AML-193 (cell line): Measurements from ENCODE around the gene PRKD2.

Experiments
- DNase-seq, 2 experiments: peaks; one replicate each; lab custom pipeline; 2025; lab: John Stamatoyannopoulos, UW

The PRKD2 gene

DNA sequence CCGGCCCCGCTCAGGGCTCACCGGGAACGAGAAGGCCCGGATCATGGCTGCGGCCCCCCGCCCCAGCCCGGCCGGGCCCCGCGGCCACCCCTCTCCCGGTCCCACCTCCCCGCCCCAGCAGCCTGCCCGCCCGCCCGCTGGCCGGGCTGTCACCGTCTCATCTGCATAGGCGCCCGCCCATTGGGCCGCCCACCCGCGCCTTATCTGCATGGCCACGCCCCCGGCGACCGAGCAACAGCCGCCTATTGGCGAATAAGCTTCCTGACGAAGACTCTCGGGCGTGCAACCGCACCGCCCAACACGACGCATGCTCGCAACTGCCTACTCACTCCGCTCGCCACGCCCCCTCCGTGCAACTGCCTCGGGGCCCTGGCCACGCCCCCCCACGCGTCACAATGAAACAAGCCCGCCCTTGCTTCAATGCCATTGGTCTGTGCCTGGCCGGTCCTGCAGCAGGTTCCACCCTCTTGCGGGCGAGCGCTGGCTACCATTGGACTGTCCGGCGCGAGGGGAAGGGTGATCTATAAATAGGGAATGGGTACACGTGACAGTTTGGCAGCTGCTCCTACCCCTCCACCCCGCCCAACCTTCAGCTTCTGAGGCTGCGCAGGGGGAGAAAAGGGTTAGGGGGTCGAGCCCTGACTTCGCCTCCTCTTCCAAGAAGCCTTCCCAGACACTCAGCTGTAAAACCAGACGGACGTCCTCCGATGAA is 55.7 kb downstream of the PRKD2 start, which contains the start of gene DACT3:
Gene DACT3, minus strand, starts transcription at position 163 of the 712 bp plus-strand sequence. Its CDS starts 118 bp downstream, at position 45.
- DNase-seq, result peak; percentile 99

DNA sequence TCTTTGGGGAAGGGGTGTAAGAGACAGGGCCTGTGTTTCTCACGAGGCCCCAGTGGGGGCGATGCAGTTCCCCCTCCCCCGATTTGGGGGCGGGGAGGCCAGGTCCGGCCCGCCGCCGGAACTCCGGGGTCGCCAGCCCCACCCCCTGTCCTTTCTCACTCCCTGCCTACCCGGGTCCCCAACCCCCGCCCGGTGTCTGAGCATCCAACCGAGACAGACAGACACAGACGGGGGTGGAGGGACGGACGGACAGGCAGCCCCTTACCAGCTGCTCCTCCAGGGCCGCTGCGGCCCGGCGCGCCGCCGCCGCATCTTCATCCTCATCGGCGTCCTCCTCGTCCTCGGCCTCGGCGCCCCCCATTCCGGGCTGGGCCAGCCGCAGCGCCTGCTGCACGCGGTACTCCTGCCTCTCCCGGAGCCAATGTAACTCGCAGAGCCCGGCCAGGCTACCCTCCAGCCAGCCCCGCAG is 56.3 kb downstream of the PRKD2 start:
- no peak for DNase-seq

DNA sequence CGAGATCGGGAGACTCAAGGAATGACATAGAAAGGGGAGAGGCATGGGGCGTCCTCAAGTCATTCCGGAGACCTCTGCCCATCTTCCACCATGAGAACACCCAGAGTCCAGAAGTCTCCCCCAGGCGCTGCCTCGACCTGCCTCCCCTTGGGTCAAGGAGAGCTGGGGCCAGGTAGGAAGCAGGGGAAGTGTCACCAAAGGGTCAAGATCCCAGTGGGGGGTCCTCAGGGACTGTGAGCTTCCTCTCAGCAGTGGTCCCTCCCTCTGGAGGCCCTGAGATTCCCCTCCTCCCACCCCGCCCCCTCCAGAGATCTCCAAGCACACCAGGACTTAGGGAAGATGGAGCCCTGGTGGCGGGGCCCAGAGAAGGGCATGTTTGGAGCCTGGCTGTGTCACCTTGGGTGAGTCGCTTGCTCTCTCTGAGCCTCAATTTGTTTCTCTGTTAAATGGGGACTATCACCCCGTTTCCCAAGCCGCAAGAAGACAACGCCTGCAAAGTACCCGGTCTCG is 56.9 kb downstream of the PRKD2 start:
- no peak for DNase-seq

DNA sequence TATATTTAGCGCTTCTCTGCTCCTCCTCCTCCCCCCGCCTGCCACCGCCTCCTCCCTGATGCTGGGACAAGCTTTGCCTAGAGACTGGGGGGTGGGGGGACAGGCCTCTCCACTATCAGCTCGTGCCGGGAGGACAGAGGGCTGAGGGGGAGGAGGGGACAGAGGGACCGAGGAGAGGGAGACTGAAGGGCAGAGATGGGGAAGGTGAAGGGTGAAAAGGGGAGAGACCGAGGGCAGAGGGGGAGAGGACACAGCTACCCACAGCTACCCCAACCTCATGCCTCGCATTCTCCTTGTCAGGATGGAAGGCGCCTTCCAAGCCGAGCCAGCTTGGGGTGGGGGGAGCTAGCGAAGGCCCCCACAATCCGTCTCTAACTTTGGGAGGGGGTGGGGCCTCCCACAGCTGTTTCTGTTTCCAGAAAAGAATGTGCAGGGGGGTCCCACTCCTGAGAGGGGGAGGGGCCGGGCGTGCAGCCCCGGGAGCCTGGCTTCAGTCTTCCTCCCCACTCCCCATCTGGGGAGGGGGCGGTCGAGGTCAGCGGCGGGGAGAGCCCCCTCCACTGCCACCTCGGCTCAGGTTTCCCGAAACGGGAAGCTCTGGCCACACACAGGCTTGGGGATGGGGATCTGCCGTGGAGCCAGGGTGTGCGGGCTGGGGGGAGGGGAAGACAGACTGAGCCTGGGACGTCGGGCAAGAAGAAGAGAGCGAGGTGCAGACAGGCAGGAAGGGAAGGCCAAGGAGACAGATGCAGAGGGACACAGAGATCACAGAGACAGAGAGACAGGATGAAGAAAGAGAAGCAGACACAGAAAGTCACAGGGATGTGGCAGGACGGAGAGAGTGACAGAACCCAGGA is 57.5 kb downstream of the PRKD2 start:
- no peak for DNase-seq

DNA sequence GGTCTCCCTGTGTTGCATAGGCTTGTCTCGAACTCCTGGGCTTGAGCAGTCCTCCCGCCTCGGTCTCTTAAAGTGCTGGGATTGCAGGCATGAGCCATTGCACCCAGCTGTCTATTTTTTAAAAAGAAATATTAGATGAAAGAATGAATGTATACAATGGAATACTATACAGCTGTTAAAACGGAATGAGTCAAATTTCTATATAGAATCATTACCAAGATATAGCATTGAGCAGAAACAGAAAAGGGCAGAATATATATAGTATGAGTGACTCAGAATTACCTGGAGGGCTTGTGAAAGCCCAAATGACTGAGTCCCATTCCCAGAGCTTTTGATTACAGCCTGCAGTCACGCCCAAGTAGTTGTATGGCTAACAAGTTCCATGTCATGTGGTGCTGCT is 60.4 kb downstream of the PRKD2 start:
- no peak for DNase-seq

DNA sequence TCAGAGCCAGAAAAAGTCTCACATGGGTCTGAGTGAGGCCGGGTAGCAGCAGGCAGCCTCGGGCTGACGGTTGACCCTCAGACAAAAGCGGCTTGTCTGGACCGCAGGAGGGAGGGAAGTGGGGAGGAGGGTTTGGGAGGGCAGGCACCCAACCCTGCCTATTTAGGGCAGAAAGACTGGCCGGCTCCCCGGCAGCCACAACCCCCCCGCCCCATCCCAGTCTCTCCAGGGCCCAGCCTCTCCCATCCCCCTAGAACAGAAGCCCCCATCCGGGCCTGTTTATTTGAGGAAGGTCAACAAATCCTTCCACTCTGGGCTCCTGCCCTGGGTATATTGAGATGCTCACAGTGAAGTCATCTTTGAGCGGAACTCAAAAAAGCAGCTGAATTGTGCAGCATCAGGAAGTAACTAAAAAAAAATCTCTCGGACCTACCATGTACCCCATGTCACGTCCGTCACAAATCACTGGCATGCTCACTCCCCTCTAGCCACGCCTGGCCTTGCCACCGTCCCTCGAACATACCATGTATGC is 62.2 kb downstream of the PRKD2 start:
- DNase-seq, result no peak

DNA sequence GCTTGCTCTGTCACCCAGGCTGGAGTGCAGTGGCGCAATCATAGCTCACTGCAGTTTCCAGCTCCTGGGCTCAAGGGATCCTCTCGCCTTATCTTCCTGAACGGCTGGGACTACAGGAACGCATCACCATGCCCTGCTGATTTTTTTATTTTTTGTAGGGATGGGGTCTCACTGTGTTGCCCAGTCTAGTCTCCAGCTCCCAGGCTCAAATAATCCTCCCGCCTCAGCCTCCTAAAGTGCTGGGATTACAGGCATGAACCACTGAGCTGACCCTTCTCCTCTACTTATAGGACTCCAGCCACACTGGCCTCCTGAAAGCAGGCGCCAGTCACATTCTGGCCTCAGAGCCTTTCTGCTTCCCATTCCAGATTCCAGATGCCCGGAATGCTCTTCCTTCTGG is 66.5 kb downstream of the PRKD2 start:
- DNase-seq, result no peak

DNA sequence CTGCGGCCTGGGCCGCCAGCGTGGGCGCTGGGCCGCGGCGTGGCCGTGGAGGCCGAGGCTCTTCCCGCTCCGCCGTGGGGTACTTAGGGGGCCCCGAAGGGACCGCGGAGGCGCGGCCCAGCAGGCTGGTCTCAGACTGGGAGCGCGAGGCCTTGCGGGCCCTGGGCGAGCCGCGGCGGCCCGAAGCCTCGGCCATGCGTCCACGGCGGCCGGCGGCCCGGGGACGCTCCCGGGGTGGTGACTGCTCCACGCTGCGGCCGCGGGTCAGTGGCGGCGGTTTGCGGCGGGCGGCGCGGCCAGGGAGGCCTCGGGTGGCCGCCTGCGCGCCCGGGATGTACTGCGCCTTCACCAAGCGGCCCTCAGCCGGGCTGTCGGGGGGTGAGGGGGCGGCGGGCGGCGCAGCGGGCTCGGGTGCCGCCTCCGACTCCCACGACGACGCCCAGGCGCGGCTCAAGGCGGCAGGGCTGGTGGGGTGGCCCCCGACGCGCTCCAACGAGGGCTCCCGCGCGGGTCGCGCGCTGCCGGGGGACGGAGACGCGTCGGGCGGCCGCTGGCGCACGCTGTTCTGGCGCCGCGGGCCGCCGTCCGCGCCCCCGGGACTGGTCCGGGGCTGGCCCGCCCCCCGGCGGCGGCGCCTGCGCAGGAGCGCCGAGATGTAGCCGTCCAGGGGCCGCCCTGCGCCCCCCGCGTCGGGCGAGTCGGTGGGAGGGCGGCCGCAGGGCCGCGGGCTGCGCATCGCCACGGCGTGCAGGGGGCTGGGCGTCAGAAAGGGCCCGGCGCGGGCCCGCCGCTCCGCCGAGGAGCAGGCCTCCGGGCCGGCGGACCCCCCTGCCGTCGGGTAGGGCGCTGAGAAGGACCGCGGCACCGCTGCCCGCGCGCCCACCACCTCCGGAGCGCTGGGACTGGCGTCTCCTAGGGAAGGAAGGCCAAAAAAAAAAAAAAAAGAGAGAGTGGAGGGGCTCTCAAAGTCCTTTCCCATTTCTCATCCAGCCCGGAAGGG is 67.7 kb downstream of the PRKD2 start:
- no peak for DNase-seq

DNA sequence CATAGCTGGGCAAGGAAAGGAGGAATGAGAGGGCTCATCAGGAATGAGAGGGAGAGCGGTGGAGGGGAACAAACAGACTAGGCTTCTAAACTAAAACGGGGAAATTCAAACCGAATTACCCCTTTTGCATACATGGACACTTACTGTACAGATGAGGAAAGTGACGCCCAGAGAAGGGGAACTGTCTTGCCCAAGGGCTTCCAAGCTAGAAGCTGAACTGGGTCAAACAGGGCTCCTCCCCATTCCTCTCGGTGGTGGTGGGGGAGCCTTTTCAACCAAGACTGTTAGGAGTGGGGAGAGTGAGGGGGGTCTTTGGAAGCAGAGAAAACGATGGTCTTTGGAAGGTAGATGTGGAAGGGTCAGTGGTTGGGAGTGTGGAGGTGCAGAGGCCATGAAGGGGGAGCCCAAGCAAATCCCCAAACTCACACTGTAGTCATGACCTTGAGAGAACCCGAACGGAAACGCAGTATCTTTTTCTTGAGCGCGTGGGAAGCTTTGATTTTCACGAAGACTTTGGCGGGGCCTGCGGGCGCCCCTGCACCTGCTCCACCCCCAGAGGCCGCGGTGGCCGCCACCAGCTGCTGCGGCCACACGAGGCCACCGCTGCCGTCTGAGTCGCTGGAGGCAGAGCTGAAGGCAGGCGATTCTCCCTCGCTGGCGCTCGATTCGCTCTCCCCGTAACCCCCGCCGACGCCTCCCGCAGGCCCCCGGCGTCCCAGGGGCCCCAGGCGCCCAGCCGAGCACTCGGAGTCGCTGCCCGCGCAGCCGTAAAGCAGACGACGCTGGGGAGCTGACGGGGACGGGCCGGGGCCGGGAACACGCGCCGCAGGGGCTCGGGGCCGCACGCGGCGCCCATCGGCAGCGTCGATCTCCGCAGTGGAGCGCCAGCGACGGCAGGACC is 68.6 kb downstream of the PRKD2 start:
- no peak for DNase-seq

DNA sequence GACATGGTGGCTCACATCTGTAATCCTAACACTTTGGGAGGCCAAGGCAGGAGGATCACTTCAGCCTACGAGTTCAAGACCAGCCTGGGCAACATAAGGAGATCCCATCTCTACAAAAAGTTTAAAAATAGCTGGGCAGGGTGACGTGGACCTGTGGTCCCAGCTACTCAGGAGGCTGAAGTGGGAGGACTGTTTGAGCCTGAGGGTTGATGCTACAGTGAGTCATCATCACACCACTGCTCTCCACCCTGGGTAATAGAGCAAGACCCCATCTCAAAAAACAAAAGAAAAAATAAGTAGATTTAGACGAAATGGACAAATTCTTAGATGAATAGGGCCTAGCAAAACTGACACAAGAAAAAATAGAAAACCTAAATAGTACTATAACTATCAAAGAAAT is 70.5 kb downstream of the PRKD2 start:
- no peak for DNase-seq

DNA sequence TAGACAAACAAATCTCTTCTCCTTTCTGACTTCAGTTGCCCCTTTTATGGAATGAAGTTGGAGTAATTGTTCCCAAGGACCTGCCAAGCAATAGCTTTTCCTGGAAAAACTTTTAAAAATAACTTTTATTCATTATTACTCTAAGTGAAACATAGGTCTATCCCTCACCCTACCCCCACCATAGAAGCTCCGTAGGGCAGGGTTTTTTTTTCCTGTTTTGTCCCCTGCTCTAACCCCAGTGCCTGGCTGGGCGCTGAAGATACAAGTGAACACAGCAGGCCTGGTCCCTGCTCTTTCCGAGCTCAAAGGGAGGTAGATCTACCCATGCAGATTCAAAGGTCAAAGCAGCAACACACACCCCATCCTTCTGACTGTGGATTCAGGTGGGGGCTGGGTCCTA is 72.2 kb downstream of the PRKD2 start:
- no peak for DNase-seq

DNA sequence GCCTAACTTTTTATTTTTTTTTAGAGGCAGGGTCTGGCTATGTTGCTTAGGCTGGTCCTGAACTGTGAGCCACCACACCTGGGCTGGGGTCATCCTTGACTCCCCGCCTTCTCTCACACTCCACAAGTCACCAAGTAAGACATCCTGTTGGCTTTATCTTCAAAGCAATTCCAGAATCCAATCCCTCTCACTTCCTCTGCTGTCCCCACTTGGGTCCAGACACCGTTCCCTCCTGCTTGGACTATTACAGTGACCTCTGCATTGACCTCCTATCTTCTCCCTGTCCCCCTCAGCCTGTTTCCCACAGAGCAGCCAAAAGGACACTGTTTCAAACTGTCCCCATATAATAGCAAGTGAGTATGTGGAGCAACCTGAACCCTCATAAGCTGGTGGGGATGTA is 76.3 kb downstream of the PRKD2 start:
- DNase-seq, result no peak

DNA sequence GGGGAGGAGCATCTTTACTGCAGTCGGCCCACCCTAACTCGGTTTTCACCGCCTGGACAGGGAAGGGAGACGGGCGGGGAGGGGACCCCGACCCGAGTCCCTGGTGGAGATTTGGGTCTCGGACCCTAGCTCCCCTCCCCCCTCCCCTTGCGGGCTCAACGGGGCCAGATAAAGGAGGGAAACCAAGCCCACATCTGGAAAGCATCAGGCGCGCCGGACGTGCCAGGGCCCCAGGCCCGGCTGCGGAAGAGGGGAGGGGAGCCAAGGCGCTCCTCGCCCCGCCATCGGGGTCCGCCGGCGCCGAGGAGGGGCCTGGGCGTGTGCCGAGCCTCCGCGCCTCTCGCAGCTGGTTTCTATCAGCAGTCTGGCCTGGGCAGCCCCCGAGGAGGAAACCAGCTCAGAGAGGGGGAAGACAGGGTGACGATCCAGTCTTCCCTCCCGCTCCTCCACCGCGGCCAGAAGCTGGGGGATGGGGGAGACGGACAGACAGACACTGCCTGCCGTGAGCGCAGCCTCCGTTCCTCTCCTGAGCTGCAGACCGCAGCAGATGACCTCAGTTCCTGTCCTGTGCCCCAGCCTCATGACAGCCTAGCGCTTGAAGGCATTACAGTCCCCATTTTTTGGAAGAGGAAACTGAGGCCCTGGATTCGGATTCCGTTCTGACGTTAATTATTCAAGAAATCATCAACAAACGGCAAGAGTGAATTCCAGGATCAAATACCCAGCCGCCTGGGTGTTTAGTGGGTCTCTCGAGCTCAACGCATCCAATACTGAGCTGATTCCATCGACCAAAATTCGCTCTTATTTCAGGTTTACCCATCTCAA is 77.3 kb downstream of the PRKD2 start:
- DNase-seq, result peak; percentile 31 to 43

DNA sequence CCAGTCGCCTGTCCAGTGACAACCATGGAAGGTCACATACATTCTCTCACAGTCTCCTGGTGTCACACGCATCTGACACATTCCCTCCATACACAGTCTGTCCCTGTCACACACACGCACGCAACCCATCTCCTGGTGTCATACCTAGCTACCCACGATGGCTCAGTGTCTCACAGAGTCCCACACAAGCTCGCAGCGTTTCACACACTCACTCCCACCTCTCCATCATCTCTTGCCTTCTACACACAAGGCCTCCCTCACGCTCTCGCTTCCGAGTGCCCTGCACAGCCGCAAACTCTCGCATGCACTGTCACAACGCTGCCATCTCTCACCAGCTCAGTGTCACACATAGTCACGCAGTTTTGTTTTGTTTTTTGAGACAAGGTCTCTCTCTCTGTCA is 79.7 kb downstream of the PRKD2 start:
- no peak for DNase-seq

DNA sequence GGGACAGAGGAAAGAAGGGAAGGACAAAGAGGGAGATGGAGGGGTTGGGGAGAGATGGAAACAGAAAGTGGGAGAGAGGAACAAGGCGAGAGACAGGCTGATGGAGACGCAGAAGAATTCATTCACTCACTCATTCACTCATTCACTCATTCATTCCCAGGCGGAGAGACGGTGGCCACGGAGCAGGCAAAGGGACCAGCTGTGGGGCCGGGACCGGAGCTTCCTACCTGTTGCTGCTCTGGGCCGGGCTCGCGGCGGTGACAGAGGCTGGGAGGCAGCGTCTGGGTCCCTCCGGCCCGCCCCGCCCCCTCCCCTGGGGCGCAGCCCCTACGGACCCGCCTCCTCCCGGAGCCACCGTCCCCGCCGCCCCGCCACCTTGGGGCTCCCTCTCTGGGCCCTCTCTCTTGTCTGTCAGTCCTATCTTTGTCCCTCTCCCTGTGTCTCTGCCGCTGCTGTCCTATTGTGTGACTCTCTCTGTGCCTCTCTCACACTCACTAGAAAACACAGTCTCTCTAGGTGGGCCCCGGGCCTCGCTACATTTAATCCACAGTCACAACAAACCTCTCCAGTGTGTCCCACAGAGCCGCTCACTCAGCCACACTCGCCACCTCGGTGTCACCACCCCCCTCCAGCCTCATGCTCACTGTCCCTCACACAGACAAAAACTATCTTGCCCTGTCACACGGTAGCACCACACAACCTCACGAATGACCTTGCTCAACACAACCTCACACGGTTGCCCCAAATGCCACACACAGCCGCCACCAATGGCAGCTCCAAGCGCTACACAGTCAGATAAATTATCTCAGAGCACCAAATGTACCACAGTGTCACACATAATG is 80.8 kb downstream of the PRKD2 start, which contains the start of gene GNG8:
Gene GNG8, minus strand, starts transcription at position 283 of the 842 bp plus-strand sequence. CDS start 1,520 bp downstream, outside the sequence.
- DNase-seq, result no peak

DNA sequence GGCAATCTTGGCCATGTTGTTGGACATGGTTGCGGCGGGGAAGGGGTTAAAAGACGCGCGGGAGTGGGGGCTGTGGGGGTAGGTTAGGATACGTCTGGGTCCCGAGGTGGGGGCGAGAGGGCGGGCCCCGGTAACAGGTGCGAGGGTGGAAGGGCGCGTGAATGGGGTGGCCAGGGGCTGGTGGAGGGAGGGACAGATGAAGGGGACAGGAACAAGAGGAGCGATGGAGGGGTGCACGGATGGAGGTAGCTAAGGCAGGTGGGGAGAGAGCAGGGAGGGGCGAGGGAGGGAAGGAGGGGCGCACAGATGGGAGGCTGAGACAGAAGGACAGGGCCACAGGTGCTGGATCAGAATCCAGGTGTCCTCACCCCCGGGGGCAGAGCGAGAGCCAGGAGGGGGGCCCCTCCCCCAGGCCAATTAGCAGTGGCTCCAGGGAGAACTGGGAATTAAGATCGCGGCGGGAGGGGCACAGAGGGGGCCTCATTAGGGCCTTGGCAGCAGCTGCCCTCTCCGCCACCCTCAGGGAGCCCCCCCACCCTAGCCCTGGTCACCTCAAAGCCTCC is 82.2 kb downstream of the PRKD2 start:
- DNase-seq, result no peak

DNA sequence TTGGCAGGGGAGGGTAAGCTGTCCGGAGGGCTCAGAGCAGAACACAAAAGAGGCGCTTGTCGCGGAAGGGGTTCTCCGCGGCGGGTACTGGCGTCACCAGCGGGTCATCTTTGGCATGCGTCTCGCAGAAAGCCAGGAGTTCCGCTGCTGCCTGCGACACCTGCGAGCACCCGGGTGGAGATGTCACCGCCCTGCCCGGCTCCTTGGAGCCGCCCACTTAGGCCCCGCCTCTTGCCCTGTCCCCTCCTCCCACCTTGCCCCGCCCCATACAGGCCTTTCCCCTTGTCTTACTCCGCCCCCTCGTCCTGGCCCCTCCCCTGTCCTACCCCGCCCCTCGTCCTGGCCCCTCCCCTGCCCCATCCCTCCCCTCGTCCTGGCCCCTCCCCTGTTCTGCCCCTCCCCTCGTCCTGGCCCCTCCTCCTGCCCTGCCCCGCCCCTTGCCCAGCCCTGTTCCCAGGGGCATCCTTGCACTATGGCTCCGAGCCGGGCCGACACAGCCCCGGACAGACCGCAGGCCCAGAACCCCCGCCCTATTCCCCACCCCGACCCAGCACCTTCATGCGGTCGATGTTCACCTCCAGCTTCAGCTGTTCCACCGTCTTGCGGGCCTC is 82.8 kb downstream of the PRKD2 start:
- DNase-seq, result peak; percentile 61 to 70

DNA sequence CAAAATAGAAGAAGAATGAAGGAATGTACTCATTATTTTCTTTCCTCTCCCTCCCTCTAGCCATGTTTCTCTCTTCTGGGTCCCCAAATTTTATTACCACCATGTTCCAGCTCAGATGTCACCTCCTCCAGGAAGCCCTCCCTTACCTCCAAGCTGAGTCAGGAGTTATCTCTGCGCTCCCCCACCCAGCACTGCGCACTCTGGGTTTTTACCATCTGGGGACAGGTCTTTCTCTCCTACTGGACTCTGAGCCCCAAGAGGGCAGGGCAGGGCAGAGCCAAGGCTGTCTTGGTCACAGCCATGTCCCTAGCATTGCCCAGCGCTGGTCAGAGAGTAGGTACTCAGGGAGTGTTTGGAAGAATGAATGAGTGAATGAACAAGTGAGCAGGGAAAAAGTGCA is 83.8 kb downstream of the PRKD2 start:
- DNase-seq, result no peak
